GM19023 (cell line): ENCODE results near the gene TEDC2.
A peak's percentile ranks its signal among the peaks of the same experiment; 100 is the strongest.
"Not testable (repeated sequence)": the region's sequence is repeated elsewhere in the genome, so short reads cannot be mapped to it uniquely, and the experiment has no call there.

Experiments used
- ATAC-seq: cut with Tn5 transposase; IDR thresholded peaks from one replicate; pipeline ENCODE4 v1.9.1; 2021; ENCODE audit warnings: mild to moderate bottlenecking, moderate library complexity; ENCODE audit not compliant: unreplicated experiment

Gene TEDC2

GRCh38 chr16:2476345-2476720, 16.4 kb downstream of the TEDC2 start:
- ATAC-seq: no peak

- ATAC-seq: no peak
These were observed 16.8 kb downstream of the TEDC2 start for GRCh38 chr16:2476741-2477140.

DNA sequence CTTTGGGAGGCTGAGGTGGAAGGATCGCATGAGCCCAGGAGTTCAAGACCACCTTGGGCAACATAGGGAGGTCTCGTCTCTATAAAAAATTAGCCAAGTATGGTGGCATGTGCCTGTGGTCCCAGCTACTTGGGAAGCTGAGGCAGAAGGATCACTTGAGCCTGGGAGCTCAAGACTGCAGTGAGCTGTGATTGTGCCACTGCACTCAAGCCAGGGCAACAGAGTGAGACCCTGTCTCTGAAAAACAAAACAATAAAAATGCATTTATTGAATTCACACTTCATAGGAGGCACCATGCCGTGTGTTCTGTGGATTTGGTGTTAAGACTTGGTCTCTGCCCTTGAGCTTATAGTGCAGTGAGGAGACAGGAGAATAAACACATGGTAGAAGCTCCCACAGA, 17.4 kb downstream of the TEDC2 start:
- ATAC-seq: no peak

DNA sequence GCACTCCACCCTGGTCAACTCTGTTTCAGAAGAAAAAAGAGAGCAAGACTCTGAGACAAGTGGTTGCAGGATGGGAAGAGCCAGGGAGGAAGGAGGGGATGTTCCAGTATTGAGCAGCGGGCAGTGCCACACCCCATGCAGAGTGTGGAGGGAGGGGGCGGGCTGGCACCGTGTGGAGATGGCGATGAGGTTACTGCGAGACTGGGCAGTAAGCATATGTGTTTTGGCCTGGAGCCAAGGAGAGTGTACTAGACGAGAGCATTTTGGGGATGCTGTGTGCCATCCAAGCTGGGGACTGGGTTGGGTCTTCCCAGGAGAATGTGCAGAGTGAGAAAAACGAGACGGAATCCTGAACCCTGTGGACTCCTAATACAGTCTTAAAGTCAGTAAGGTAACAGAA, 18.4 kb downstream of the TEDC2 start:
- ATAC-seq: no peak

GRCh38 chr16:2479996-2480395, 20.1 kb downstream of the TEDC2 start:
- not testable (repeated sequence) for ATAC-seq

DNA sequence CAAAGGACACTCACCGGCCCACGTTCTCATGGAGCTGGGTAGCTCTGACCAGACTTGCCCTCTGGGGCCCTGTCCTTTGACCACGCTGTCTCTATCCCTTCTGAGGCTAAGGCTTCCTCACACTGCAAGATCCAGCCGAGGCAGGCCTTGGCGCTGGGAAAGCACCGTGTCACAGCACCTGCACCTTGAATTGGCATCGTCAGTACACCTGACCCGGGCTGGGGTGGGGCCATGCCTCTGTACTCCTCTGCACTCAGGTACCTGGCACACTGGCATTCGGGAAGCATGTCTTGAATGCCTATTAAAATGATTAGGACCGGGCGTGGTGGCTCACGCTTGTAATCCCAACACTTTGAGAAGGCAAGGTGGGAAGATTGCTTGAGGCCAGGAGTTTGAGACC, 21.0 kb downstream of the TEDC2 start:
- ATAC-seq: no peak

DNA sequence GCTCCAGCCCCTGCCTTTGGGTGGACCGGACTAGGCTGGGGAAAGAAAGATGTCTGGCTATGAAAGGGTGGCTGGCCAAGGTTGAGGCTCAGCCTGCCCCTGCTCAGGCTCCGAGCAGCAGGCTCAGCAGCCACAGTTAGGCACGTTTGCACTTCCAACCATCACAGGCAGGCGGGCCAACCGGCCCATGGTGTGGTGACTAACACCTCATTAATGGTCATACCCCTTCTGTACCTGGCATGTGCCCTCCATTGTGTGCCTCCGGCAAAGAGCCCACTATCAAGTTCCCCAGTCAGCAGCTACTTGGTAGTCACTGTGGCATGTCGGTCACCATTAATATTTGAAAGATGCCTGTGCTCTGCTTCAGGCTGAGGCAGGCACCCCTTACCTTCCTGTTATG, 21.8 kb downstream of the TEDC2 start:
- ATAC-seq: no peak

DNA sequence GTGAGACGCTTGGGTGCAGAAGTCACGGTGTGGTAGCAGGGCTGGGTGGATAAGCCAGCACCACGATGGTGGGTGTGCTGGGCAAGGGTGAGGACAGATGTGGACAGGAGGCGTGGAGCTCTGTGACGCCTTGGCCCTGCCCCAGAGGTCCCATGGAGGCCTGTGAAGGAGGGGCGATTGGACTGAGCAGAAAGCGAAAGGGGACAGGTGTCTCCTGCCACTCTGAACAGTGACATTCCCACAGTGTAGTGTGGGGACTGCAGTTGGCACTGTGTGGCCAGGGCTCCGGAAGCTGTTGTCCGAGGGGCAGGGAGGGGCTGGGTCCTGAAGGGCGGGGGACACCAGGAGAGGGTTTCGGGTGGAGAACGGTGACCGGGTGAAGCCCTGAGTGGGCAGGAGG, 22.3 kb downstream of the TEDC2 start:
- ATAC-seq: no peak

DNA sequence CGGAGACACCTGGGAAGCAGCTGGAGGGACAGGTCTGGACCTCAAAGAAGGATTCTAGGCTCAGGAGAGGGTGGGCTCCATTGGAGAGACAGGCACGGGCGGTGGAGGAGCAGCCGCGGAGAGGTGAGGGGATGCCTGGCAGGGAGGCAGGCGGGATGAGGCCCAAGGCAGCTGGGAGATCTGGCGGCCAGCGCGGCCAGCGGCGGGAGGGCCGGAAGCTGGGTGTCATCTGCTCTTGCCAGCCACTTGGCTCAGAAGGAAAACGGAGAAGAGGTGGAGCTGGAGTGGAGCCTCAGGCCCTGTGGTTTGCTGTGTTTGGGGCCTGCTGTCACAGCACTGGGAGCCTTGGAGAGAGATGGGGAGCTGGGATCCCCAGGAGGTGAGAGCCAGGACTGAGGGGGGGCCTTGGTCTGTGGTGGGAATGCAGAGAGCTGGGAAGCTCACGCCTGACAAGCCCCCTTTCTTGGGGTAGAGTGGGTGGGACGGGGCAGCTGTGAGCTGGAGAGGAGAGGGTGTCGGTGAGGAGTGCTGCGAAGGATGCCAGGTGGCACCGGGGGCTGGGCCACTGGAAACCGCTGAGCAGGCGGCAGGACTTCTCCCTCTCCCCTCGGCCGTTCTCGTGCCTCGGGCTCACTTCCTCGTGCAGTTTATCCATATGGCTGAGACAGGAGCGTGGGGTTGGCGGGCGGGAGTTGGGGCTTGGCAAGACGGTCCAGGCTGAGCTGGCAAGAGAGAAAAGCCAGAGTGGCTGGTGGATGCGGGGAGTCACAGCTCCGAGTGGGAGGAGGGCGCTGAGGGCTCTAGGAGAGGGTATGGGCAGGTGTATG, 23.0 kb downstream of the TEDC2 start:
- ATAC-seq: no peak

- no peak for ATAC-seq
These were observed 24.3 kb downstream of the TEDC2 start for GRCh38 chr16:2483939-2484897.

- no peak for ATAC-seq
These were observed 25.1 kb downstream of the TEDC2 start for GRCh38 chr16:2484898-2485508.

- no peak for ATAC-seq
These were observed 26.1 kb downstream of the TEDC2 start for GRCh38 chr16:2485811-2486507.

- peak; percentile 75 for ATAC-seq
These were observed 27.0 kb downstream of the TEDC2 start for GRCh38 chr16:2486645-2487516.

DNA sequence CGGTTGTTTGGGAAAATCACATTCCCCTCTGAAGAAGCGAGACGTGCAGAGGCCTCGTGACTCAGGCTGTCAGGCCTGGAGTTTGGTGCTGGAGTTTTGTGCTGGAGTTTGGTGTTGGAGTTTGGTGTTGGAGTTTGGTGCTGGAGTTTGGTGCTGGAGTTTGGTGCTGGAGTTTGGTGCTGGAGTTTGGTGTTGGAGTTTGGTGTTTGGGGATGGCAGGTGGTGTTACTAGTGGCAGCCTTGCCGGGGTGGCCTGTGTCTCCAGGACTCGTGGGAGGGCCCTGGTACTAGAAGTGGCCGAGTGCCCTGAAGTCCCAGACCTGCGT, 27.6 kb downstream of the TEDC2 start:
- ATAC-seq: no peak

DNA sequence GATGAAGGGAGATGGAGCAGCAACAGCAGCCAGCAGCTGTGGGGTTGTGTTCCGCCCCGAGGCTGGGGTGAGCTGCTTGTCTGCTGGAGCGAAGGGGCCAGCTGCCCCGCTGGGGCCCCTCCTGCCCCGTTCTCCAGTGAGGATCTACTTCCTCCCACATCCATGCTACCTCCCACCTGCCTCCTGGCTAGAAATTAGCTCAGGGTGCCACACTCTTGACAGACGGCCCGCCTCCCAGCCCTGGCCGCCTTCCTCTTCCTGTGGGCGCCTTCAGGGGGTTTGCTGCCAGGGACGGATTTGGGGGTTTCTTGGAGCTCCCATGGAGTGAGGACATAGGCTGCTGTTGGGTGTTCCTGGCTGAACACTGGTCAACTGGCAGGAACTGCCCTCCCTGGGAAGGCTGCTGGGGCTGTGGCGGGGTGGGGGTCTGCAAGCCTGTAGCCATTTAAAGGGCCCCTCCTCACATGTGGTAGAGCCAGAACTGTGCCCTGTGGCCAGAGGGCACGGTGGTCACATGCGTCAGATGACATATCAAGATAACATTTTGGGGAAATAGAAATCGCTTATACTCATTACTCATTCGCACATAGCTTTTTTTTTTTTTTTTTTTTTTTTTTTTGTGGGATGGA, 28.1 kb downstream of the TEDC2 start:
- ATAC-seq: no peak

DNA sequence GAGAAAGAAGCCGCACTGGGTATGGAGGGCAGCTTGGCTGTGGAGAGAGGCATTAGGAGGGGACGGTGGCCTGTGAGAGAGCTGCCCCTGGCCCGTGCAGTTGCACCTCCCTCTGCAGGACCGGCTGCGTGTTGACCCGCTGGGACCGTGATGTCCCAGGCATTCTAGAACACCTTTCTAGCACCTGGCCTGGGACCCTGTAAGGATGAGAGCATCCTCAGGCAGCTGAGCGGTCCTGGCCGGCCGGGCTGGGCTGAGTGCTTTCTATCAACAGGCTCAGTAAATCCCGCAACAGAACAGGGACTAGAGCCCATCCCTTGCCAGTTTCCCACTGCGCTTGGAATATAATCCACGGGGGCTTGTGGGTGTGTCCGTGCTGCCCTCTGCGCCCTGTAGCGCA, 29.7 kb downstream of the TEDC2 start:
- ATAC-seq: no peak

DNA sequence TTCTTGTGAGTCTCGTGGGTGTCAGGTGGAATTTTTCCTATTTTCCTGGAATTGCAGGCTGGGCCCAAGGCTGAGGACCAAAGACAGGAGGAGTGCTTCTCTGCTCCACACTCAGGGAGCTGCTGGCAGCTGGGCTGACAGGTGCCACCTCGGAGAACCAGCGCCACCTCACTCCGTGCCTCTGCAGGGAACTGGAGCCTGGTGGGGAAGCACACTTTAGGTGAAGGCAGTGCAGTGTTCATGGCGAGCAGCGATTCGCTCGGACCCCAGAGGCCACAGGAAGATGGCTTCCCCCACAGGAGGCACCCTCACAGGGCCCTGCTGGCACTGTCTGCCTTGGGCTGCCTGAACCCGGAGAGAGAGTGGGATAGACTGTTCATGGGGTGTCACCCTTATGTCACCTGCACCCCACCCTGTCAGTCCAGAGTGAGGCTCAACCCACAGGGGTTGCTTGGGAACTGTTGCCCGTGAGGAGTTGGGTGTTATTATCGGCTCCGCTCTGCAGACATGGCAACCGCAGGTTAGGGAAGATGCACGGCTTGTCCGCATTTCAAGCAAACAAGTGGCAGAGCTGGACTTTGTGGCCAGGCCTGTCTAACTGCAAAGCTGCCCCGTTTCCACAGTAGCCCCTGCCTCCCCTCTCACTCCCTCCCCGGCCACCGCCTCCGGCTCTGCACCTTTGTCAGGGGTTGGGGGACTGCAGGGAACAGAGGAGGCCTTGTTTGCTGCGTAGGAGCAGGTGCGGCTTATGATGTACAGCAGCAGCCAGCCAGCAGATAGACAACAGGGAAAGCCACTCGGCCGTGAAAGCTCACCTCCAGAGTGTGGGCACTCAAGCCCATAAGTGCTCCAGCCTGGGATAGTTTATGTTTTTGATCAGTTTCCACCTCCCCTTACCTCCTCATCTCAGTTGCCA, 30.5 kb downstream of the TEDC2 start:
- ATAC-seq: no peak

DNA sequence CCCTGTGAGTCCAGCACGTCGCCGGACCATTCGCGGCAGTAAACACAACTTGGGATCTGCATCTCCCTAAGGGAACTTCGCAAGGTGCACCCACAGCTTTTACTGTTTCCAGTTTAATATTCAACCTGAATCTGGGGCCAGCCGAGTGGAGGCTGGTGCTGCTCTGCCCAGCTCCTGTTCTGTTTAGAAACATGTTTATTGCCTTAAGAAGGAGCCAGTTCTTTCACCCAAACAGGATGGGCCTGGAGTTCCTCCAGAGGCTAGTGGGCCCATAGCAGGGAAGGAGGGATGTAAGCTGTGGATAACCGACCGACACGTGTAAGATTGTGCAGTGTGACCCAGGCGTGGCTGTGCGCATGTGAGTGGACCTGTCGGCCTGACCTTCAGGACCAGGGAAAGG, 32.4 kb downstream of the TEDC2 start:
- no peak for ATAC-seq

- ATAC-seq: no peak
These were observed 33.7 kb downstream of the TEDC2 start for GRCh38 chr16:2493605-2494004.
